CD4-positive, alpha-beta T cell (primary cell): ENCODE data around the gene WDR88. TPM values are rescaled to one million over a fixed set of nuclear protein-coding genes. Genes with fewer than 3 reads are reported as not detected.

ENCODE experiments used
- ATAC-seq: fragments of 200-7000 bp; cut with Tn5 transposase; one replicate; pipeline ENCODE4 v1.10.0; 2022; ENCODE audit warnings: mild to moderate bottlenecking; ENCODE audit not compliant: poor library complexity
- CTCF ChIA-PET: fragments of 350-600 bp; sonication (Branson Sonifier 250); formaldehyde crosslinking; loops from one replicate; lab custom pipeline; 2021; ENCODE audit warnings: antibody characterized with exemption, inconsistent platforms; lab: Charles Lee
- POLR2A ChIA-PET: fragments of 350-600 bp; sonication (Branson Sonifier 250); formaldehyde crosslinking; loops from one replicate; lab custom pipeline; 2021; ENCODE audit warnings: antibody characterized with exemption, inconsistent platforms; lab: Charles Lee
- DNase-seq, 14 experiments: peaks; one replicate each; pipeline ENCODE4 v3.0.0-alpha.2; 2013 to 2020; ENCODE audit warnings: mixed read lengths in 2 of 14
- H3K27ac ChIP-seq, 2 donors: one replicate each; pipeline versions ENCODE4 v1.5.1 to v1.7.0; 2013; ENCODE audit warnings: low read length in 2 of 2, low read depth in 1 of 2, mild to moderate bottlenecking in 1 of 2
- H3K27me3 ChIP-seq, 2 experiments: 1 replicate in 1 of 2; 2 replicates in 1 of 2; pipeline versions ENCODE4 v1.6.1 to v1.7.0; 2013; ENCODE audit warnings: low read length in 2 of 2, control low read depth in 1 of 2, mild to moderate bottlenecking in 1 of 2, moderate library complexity in 1 of 2; ENCODE audit not compliant: insufficient read depth in 2 of 2, control insufficient read depth in 1 of 2
- H3K36me3 ChIP-seq: one replicate; pipeline ENCODE4 v1.6.1; 2013; ENCODE audit warnings: low read length, control low read depth; ENCODE audit not compliant: insufficient read depth
- H3K4me1 ChIP-seq: one replicate; pipeline ENCODE4 v1.6.1; 2013; ENCODE audit warnings: low read length, control low read depth; ENCODE audit not compliant: insufficient read depth
- H3K4me3 ChIP-seq: one replicate; pipeline ENCODE4 v1.5.1; 2013; ENCODE audit warnings: mild to moderate bottlenecking, low read length, moderate library complexity
- H3K9me3 ChIP-seq, 2 experiments: 1 replicate in 1 of 2; 2 replicates in 1 of 2; pipeline versions ENCODE4 v1.6.1 to v1.7.0; 2013; ENCODE audit warnings: low read length in 2 of 2, mild to moderate bottlenecking in 2 of 2, control low read depth in 1 of 2, moderate library complexity in 1 of 2; ENCODE audit not compliant: control insufficient read depth in 1 of 2, insufficient read depth in 1 of 2
- H3K27ac Mint-ChIP-seq: one replicate; pipeline ENCODE4 v1.8.0; 2020; ENCODE audit warnings: mixed read lengths
- H3K27me3 Mint-ChIP-seq: one replicate; pipeline ENCODE4 v1.8.0; 2021; ENCODE audit warnings: mixed read lengths
- H3K36me3 Mint-ChIP-seq: one replicate; pipeline ENCODE4 v1.8.0; 2021; ENCODE audit warnings: low read depth, mixed read lengths
- H3K4me1 Mint-ChIP-seq: one replicate; pipeline ENCODE4 v1.8.0; 2021; ENCODE audit warnings: low read depth, mixed read lengths
- H3K4me3 Mint-ChIP-seq: one replicate; pipeline ENCODE4 v1.8.0; 2020; ENCODE audit warnings: mild to moderate bottlenecking, mixed read lengths
- H3K9me3 Mint-ChIP-seq: one replicate; pipeline ENCODE4 v1.8.0; 2020; ENCODE audit warnings: mixed read lengths
- intact Hi-C, 2 experiments: fragments of 100-400 bp; cut with DNase I in 1 of 2; cut with micrococcal nuclease in 1 of 2; formaldehyde crosslinking; loops; one replicate each; pipeline versions ENCODE4 v1.15.1 to v1.9.0; 2023 to 2025; cut with DNase I, micrococcal nuclease
- total RNA-seq, 174 experiments: library from RNA in 2 of 174; stranded (reverse) in 2 of 174; gene quantifications; one replicate each; pipeline ENCODE4 v1.2.3 and lab custom pipeline; 2021 to 2026
- TF ChIP-seq, protein P1 (sequence below): fragments of 200-600 bp; IDR thresholded peaks from one replicate; pipeline ENCODE4 v1.8.0; 2022; ENCODE audit warnings: antibody characterized with exemption, mild to moderate bottlenecking

WDR88 gene
- total RNA-seq, 2 experiments from 2014 or later = not detected

DNA sequence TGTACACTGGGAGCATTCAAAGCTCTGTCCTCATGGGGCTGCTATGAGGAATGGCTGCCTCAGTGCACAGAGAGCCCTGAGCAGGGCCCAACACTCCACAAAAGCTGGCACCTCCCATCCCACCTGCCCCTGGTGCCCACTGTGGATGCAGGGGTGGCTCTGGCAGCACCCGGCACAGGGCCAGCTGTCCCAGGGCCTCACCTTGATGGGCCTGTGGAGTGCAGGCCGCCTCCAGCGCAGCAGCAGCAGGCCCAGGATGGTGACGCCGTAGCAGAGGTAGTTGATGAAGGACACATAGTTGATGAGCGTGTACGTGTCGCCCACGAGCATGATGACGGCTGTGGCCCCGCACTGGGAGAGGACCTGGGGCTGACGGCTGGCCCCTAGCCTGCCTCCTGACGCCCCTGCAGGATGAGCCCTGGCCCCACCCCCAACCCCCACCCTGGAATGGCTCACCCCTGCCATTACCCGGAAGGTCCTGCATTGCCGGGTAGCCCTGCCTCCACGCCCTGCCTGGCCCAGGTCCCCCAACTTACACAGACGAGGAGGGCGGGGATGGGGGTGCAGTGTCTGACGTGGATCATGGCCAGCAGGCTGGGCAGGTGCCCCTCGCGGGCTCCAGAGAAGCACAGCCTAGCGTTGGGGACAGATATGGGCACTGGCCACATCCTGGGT lies 78.5 kb downstream of the WDR88 start:
- no peaks in the 10 kb centered on the region for H3K27me3 ChIP-seq
- Mint-ChIP-seq H3K4me1 (no peaks in the 10 kb centered on the region), H3K27me3 (no peaks in the 10 kb centered on the region), H3K36me3 (no peaks in the 10 kb centered on the region), H3K4me3 (no peak overlapping the region), H3K27ac (no peak overlapping the region), H3K9me3 (no peaks in the 10 kb centered on the region)
- H3K27ac ChIP-seq = no peak overlapping the region
- ChIA-PET CTCF (no interaction called here), POLR2A (no interaction called here)
- H3K36me3 ChIP-seq = no peaks in the 10 kb centered on the region
- no peak for DNase-seq
- TF ChIP-seq, protein P1, sequence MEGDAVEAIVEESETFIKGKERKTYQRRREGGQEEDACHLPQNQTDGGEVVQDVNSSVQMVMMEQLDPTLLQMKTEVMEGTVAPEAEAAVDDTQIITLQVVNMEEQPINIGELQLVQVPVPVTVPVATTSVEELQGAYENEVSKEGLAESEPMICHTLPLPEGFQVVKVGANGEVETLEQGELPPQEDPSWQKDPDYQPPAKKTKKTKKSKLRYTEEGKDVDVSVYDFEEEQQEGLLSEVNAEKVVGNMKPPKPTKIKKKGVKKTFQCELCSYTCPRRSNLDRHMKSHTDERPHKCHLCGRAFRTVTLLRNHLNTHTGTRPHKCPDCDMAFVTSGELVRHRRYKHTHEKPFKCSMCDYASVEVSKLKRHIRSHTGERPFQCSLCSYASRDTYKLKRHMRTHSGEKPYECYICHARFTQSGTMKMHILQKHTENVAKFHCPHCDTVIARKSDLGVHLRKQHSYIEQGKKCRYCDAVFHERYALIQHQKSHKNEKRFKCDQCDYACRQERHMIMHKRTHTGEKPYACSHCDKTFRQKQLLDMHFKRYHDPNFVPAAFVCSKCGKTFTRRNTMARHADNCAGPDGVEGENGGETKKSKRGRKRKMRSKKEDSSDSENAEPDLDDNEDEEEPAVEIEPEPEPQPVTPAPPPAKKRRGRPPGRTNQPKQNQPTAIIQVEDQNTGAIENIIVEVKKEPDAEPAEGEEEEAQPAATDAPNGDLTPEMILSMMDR = no peak
- no peaks in the 10 kb centered on the region for H3K4me1 ChIP-seq
- intact Hi-C loops = no loop called here
- ATAC-seq = no peak
- no peaks in the 10 kb centered on the region for H3K9me3 ChIP-seq
- H3K4me3 ChIP-seq = no peak overlapping the region

DNA sequence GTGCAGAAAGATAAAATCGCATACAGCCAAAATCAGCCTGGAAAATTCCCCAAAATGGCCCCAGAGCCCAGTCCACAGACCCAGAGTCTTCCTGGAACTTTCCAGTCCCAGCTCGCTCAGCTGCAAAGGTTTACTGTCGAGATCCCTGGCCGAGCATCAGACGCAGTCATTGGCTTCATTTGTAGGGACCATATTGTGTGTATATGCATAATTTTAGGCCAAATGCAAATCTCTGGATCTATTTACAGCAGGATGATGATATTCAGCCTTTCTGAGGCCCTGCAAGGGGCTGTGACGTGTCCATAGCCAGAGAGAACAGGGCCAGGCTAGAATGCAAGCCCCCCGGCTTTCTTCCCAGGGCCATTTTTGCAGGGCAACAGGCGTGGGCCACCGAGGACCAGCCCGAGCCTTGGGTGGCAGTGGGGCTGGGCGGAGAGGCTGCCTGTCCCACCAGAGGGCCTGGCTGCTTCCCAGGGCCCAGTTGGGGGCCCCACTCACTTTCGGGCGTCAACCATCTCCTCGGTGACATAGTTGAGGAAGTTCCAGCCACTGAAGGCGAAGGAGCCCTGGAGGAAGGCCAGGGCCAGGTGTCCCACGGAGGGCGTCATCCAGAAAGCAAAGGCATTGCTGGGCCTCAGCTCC lies 80.0 kb downstream of the WDR88 start:
- Mint-ChIP-seq H3K27me3 (no peaks in the 10 kb centered on the region), H3K27ac (no peak overlapping the region), H3K4me1 (no peaks in the 10 kb centered on the region), H3K4me3 (no peak overlapping the region), H3K9me3 (no peaks in the 10 kb centered on the region), H3K36me3 (no peaks in the 10 kb centered on the region)
- Histone ChIP-seq H3K36me3 (no peaks in the 10 kb centered on the region), H3K4me3 (no peak overlapping the region), H3K4me1 (no peaks in the 10 kb centered on the region), H3K27me3 (no peaks in the 10 kb centered on the region), H3K27ac (no peak overlapping the region), H3K9me3 (no peaks in the 10 kb centered on the region)
- DNase-seq = no peak
- CTCF ChIA-PET = no interaction called here
- ATAC-seq = no peak
- TF ChIP-seq, protein P1 = no peak
- POLR2A ChIA-PET = no interaction called here
- intact Hi-C loops = no loop called here

DNA sequence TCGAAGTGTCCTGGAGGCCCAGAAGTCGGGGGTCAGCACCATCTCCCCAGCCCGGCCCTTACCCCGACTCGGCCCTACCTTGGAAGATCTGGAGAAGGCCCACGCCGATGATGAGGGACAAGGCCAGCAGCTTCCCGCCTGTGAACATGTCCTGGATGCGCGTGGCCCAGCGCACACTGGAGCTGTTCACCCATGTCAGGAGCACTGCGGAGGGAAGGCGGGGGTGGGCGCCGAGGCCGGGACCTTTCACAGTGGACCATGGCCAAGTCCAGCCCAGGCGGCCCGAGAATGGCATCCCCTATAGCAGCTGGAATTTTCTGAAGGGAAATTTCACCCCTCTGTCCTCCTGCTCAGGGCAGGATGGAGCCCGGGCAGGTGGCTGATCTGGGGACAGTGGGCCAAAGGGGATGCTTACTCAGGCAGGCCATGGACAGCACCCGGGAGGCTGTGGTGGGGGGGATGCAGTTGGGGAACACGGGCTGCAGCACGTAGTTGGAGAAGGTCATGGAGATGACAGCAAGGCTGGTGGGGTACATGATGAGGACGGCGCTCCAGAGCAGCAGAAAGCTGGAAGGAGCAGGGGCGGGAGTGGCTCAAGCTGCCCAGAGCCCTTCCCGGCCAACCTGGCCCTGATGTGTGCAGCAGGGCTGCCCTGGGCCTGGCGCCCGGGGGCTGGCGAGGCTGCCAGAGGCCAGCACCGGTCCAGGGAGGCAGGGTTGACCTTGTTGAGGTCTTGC lies 80.7 kb downstream of the WDR88 start:
- TF ChIP-seq, protein P1 = no peak
- Mint-ChIP-seq H3K9me3 (no peaks in the 10 kb centered on the region), H3K4me3 (no peak overlapping the region), H3K4me1 (no peaks in the 10 kb centered on the region), H3K36me3 (no peaks in the 10 kb centered on the region), H3K27me3 (no peaks in the 10 kb centered on the region), H3K27ac (no peak overlapping the region)
- ChIA-PET CTCF (no interaction called here), POLR2A (no interaction called here)
- no peaks in the 10 kb centered on the region for H3K4me1 ChIP-seq
- H3K27me3 ChIP-seq = no peaks in the 10 kb centered on the region
- no peaks in the 10 kb centered on the region for H3K9me3 ChIP-seq
- DNase-seq = no peak
- H3K36me3 ChIP-seq = no peaks in the 10 kb centered on the region
- no peak for ATAC-seq
- H3K4me3 ChIP-seq = no peak overlapping the region
- H3K27ac ChIP-seq = no peak overlapping the region
- intact Hi-C loops = no loop called here
